Measurements from ENCODE around the gene IFI44L.

The IFI44L gene

GRCh38 chr1:78691995-78692747, 71.9 kb downstream of the IFI44L start:
- no peak for DNase-seq (ENCODE audit: low spot score)
- TF ChIP-seq, protein P1, sequence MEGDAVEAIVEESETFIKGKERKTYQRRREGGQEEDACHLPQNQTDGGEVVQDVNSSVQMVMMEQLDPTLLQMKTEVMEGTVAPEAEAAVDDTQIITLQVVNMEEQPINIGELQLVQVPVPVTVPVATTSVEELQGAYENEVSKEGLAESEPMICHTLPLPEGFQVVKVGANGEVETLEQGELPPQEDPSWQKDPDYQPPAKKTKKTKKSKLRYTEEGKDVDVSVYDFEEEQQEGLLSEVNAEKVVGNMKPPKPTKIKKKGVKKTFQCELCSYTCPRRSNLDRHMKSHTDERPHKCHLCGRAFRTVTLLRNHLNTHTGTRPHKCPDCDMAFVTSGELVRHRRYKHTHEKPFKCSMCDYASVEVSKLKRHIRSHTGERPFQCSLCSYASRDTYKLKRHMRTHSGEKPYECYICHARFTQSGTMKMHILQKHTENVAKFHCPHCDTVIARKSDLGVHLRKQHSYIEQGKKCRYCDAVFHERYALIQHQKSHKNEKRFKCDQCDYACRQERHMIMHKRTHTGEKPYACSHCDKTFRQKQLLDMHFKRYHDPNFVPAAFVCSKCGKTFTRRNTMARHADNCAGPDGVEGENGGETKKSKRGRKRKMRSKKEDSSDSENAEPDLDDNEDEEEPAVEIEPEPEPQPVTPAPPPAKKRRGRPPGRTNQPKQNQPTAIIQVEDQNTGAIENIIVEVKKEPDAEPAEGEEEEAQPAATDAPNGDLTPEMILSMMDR (IDR thresholded peaks at IDR 0.05; ENCODE audit: extremely low read depth, missing control alignments) = no peak

All from GM20000 (cell line).